Mammary epithelial cell (primary cell): ENCODE results near the gene FAM216B.

Experiments
- CTCF ChIP-seq, 2 donors: IDR thresholded peaks in 1 of 2; conservative IDR thresholded peaks in 1 of 2; 2 replicates each; pipeline ENCODE4 v1.5.1; 2011 to 2012; ENCODE audit warnings: inconsistent platforms in 2 of 2, low read length in 2 of 2, mild to moderate bottlenecking in 2 of 2, control low read depth in 1 of 2, low read depth in 1 of 2; ENCODE audit not compliant: insufficient read depth in 1 of 2; ENCODE audit errors: extremely low read depth in 1 of 2
- EZH2 ChIP-seq: IDR thresholded peaks from 2 replicates; pipeline ENCODE4 v1.6.1; 2012; ENCODE audit warnings: low read length, inconsistent platforms, borderline replicate concordance

- TF ChIP-seq CTCF (conservative IDR thresholded peaks at IDR 0.05 in 1 of 2, IDR thresholded peaks at IDR 0.05 in 1 of 2; ENCODE audit: extremely low read depth in 1 of 2, insufficient read depth in 1 of 2, low read depth in 1 of 2, low read length in 2 of 2) (no peak), EZH2 (no peak)
These were observed 22.3 kb downstream of the FAM216B start for GRCh38 chr13:42803563-42804204.
